GM19452 (cell line): Measurements from ENCODE around the gene UGT1A4.

Source experiments
- ATAC-seq: cut with Tn5 transposase; IDR thresholded peaks from one replicate; pipeline ENCODE4 v1.9.1; 2021; ENCODE audit not compliant: unreplicated experiment

The UGT1A4 gene

DNA sequence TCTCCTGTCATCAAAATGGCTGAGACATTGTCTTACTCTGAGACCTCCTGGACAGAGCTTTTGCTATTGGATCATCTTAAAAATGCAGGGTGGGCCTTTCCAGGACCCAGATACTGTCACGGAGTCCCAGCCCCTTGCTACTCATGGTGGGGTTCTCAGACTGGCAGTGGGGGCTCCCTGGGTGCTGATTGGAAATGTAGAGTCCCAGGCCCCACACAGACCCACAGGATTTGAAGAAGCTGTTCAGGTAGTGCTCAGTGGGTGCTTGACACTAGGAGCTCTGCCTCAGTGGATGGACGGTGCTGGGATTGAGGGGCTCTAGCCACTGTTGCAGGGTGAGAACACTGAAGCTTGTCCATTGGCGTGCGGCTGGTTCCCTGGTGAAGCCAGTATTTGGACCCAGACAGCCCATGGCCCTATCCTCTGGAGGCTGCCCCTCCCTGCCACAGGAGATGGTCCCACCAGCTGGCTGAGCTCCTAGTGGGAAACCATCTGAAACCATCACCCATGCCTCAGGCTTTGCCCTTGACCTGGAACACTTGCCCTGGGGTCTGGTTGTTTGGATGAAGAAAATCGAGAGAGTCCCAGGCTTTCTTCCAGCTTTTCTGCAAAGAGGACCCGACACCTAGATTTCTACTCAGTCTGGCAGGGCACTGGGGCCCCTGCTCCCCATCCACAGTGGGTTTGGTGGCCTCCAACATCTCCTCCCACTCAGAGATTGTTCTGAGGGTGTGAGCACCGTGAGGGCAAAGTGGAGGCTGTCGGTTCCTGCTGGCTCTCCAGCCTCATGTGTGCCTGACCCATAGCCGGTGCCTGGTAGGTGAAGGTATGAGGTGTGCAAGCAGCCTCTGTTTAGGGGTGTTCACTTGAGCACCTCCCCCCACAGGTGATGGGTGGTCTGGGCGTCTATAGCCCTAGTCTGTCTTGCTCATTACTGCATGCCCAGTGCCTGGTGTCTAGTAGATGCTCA lies 89.7 kb downstream of the UGT1A4 start:
- no peak for ATAC-seq

DNA sequence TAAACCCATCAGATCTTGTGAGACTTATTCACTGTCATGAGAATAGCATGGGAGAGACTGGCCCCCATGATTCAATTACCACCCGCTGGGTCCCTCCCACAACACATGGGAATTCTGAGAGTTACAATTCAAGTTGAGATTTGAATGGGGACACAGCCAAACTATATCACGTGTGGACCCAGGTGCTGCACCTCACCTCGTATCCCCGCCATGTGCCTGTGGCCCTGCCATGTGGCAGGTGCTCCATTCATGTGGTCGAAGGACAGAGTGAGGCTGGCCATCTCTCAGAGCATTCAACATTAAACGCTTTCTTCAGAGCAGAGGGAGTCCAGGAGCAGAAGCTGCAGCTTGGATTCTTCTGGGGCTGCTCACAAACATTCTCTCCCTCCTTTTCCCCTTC lies 91.8 kb downstream of the UGT1A4 start:
- ATAC-seq: no peak

DNA sequence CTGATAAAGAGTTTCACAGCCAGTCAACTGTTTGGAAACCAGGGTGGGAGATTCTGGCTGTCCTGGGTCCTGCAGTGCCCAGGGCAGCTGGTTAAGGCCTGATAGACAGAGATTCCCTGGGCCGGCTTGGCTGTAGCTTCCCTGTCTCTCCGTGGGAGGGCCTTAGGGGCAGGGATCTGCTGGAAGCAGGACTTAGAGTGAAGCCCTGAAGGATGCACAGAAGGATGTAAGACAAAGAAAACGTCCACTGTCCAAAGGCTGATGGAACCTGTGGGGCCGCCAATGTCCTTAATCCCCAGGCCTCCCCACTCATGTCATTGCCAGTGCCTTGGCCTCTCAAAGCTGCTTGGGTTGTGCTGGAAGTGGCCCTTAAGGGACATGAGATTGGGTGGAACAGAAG lies 92.6 kb downstream of the UGT1A4 start:
- ATAC-seq: no peak

DNA sequence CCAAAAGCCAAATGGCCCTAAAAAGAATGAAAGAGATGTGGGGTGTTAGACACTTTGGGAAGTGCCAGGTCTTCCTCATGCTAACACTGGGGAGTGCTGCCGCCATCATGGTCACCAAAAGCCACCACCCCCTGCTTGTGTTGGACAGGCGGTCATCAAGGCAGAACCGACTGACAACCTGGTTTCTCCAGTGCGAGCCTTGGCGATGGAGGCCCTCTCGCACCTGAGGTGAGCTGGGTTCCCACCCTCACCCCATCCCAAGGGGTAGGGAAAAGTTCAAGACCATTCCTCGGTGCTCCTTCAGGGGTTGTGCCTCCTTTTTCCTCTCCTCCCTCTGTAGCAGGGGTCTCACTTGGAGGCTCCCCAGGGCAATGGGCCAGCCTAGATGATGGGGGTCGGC lies 93.2 kb downstream of the UGT1A4 start:
- ATAC-seq: no peak

DNA sequence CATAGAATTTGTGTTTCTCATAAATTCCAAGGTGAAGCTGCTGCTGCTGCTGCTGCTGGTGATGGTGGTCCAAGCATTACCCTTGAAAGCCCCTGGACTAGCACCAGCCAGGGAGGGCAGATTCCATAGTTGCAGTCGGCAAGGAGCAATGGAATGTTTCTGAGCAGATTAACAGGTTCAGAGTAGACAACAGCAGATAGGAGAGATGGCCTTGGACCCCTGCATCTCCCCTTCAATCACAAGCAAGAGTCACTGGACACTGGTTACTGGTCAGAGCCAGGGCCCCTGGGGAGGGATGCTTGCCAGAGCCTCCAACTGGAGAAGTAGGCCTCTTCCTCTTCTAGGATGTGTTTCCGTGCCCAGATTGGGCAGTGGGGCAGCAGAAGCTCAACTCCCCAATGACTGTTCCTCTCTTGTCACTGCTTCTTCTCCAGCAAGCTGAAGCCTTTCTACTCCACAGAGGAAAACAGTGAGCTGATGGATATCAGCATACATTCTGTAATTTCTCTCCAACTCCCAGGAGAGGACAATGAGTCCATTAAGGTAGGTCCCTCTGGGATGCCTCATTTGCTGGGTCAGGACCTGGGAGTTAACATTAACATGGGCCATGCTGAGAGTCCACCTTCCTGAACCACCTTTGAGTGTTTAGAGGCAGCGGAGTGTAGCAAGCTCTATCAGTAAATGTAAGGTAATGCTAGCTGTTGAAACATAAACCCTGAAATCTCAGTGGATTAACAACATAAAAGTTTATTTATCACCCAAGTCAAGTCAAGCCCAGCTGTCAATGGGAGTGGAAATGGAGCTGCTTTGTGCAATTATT lies 94.9 kb downstream of the UGT1A4 start:
- no peak for ATAC-seq

DNA sequence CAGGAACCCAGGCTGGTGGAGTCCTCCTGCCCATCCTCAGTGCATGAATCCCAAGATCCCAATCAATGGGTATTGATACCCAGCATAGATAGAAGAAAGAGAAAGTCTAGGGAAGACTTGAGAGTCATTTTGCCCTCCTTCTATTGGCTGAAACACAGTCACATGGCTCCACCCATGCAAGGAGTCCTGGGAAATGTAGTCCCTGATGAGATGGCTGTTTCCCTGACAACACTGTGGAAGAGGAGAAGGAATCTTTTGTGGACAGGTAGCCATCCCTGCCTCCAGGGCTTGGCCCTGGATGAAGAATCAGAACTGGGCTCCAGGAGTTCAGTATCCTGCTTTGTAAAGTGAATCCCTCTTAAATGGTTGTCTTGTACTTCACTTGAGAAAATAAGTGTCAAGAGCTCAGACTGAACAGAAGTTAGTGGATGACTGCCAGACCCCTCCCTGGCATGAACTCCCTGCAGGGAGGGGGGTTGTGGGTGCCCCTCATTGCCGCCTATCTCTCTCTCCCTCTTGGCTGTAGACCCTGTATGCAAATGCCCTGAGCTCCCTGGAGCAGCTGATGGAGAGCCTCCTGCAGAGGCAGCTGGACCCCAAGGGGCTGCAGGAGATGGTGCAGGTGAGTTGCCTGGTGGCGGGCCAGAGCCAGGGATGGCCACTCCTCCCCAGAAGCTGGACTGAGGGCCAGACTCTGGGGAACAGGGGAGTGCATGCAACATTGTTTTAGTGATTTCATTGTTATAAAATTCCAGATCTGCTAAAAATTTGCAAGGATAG lies 95.7 kb downstream of the UGT1A4 start:
- ATAC-seq: no peak

DNA sequence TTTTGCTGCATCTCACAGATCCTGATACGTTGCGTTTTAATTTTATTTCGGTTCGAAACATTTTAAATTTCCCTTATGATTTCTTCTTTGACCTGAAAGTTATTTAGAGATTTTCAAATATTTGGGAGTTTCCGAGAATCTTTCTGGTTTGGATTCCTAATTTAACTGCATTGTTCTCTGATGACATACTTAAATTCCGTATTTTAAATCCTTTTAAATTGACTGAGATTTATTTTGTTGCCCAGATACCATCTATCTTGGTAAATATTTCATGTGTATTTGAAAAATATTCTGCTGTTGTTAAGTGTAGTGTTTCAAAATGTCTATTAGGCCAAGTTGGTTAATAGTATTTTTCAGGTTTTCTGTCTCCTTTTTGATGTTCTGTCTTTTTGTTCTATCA lies 97.3 kb downstream of the UGT1A4 start:
- no peak for ATAC-seq

DNA sequence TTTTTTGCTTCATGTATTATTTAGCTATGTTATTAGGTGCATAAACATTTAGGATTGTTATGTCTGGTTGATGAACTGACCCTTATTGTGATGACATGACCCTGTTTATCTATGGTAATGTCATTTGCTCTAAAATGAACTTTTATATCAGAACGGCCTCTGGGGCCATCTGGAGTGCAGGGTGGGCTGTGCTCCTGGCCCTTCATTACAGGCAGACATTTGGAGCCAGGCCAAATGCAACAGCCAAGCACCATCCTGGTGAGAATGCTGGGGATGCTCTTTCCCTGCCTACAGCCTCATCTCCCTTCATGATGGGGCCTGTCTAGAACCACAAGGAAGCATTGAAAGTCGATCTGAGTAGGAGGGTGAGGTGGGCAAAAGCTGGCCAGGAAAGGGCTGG lies 97.8 kb downstream of the UGT1A4 start:
- ATAC-seq: no peak

DNA sequence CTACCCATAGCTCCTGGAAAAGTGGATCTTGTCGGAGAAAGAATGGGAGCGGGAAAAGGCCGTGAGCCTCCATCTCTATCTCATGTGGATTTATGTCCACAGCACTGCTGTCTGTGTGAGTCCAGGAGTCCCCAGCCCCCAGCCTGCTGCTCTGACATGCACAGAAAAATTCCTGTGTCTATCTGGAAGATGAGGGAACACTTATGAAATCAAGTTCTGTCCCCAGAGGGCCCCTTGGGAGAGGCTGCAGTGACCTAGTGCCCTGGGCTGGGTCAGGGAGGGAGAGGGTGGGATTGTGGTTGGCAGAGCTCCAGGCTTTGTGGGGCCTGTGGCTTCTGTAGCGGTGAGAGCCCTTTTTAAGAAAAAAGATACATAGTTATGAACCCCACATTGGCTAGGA lies 98.2 kb downstream of the UGT1A4 start:
- ATAC-seq: no peak

DNA sequence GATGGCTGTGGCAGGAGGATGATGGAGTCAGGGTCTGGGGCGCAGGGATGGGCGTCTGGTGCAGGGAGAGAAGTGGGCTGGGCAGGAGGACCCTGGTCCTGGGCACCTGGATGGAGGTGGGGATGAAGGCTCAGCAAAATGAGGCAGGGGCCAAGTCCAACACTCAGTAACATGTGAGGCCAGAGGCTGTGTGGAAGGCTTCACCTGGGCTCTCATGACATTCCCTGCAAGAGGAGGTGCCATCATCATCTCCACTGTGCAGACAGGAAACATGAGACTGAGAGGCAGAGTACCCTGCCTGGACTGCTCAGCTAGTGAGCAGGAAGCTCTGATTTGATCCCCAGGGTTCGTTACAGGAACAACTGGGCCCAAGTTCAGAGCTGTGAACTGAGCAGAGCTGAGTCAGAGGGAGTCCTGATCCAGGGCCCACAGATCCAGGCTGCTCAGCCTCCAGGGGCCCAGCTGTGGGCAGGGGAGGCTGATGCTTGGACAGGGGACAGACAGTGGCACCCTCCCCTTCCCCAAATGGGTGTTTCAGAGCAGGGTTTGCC lies 98.9 kb downstream of the UGT1A4 start:
- ATAC-seq: no peak

DNA sequence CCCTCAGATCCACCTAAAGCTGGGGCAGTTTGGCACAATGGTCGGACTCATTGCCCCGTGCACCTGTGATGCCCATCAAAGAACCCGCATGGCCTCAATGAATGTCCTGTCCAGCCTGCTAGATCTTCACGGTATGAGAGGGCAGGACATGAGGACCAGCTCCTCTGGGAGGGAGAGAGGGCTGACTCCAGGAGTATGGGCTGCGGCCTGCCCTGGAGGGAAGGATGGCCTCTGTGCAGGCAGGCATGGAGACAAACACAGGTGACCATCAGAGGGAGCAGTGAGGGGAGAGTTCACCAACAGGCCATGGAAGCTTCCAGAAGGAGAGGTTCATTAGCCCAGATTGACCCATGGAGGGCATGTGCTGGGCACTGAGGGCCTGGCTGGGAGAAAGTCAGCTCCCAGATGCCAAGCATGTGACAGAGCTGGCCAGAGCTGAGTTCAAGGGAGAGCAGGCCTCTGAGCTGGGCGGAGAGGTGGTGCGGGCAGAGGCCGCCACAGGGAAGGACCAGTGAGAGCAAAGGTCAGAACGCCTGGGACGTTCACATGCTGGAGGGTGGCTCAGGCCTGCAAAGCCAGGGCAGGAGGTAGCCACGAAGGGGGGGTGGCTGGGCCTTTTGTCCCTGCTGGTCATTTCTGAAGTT lies 99.6 kb downstream of the UGT1A4 start:
- no peak for ATAC-seq

DNA sequence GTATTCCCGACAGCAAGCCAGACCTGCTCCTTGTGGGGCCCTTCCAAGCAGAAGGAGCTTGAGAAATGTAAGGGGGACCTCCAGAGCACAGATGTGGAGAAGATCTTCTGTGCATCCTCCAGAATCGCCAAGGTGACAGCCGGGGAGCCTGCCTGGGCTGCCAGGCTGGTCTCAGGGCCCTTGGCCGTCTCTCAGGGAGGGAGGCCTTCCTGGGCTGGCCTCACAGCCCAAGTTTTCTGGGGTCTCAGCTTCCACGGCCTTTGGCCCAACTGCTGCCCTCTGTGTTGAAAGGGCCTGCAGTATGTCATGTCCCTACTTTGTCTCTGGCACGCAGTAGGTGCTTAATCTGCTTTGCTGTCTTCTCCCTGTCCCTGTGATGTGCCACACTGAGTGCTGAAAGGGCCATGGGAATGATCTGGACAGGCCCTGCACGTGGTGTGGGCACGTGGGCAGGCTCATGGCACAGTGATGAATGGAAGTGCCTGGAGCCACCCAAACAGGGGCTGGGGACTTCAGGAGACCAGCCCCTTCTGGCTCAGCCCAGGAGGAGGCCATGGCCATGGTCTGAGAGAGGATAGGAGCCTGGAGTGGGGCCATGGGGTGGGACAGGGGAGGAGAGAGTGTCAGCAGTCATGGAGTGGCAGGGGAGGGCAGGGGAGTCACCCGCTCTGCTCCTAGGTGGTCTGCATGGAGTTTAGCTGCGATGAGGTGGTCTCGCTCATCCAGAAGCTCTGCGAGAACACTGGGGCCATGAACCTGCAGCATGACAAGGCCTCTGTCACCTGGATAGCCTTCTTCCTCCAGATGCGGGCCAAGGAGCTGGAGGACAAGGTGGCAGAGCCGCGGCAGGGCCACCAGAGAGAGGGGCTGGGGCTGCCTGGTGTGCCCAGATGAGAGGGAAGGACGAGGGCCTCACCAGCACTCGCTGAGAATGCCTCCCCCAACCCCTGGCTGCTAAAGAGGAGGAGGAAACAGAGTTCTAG lies 100.4 kb downstream of the UGT1A4 start:
- no peak for ATAC-seq

DNA sequence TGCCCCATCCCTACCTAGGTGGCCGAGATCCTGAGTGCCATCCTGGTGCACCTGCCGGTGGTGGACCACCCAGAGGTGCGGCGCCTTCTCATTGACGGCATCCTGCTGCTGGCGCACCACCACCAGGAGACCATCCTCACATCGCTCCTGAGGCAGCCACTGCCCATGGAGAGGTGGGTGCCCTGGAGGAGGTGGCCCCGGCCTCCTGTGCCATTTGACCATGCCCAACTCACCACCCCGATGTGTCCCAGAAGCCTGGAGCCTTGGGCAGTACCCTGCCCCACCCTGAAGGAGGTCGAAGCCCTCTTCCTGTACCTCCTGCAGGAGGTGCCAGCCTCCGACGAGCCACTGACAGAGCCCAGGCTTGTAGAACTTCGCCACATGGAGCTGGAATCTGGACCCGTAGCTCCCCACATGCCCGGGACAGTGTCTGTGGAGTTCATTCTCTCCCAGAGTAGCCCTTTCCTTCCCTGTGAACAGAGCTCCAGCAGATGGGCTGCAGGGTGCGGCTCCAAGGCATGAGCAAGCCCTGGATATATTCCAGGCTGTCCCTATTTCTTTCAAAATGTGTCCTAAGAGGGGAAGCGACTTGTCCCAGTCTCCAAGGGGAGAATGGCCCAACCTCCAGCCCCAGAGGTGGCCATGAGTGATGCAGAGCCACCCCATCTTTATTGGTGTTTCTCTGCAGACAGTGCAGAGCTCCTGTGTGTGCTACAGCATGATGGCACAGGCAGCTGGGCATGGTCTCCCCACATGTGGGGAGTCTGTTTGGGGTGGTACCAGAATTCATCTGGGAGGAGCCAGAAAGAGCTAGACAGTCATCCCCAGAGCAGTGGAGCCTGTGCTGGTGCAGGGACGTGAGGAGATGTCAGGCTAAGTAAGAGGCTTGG lies 101.6 kb downstream of the UGT1A4 start:
- ATAC-seq: no peak

DNA sequence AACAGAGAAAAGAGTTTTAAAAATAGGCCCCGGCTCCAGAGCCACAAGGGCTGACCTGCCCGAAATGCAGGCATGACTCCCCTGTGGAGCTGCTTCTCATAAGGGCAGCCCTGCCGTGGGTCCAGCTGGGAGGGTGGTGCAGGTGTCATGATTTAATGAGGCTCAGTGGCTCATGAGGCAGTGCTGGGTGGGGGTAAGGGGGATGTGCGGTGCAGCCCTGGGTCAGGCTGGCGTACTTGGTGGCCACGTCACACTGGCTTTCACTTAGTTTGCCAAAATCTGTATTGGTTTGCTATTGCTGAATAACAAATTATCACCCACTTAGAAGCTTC lies 102.2 kb downstream of the UGT1A4 start:
- no peak for ATAC-seq

DNA sequence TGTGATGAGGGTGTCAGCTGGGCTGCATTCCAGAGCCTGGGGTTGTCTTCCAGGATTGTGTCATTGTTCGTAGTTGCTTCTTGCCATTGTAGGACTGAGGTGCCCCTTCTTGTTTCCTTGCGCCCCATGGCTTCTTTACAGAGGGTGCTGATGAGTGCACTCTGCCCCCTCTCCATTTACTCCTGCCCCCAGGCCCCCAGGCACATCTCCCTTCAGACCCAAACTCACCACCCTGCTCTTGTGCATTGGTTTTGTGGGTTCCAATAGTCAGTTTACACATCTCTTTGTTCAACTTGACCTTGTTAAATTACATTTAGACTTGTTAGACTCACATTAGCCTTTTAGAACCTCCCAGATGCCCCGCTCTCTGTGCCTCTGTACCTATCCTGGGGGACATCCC lies 102.7 kb downstream of the UGT1A4 start:
- no peak for ATAC-seq

DNA sequence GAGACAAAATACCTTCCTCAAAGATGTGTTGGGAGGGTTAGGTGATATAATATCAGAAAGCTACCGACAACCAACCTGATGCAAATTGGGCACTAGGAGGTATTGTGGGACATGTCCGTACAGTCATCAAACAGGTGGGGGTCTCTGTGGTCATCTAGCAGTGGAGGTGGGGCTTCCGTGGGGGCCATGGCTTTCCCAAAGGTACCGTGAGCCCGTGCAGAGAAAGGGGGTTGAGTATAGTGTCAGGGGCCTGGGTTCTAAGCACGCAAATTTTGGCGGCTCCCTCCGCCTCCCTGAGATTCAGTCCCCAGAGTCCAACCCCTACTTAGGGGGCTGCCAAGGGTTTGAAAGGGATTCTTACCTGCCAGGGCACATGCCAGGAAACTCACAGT lies 103.2 kb downstream of the UGT1A4 start:
- no peak for ATAC-seq

DNA sequence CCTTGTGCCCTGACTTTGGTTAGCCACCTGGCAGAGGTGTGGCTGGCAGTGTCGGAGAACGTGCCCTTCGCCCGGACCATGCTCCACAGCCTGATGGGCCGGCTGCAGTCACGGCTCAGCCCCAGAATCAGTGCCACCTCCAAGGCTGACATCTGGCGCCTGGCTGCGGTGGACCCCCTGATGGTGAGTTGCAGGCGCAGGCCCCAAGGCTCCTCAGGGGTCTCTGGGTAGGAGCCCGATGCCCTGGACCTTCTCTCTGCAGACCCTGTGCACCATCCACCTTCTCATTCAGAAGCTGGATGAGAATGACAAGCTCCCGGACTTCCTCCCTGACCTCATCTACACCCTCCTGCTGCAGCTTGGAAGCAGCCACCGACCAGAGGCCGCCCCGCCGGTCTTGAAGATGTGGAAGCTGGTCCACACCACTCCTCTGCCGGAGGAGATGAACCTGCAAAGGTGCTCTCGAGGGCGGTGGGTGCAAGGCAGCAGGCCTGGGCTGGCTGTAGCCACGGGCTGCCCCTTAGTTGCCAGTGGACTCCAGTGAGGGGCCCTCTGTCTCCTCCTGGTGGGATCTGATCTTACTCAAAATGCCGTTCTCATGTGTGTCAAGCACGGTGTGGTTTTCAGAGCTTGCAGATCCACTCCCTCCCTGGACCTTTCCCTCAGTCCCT lies 103.7 kb downstream of the UGT1A4 start:
- ATAC-seq: no peak
